Measurements from ENCODE around the gene PHKG1.
"Not testable (repeated sequence)": the region's sequence is repeated elsewhere in the genome, so short reads cannot be mapped to it uniquely, and the experiment has no call there.

The PHKG1 gene

DNA sequence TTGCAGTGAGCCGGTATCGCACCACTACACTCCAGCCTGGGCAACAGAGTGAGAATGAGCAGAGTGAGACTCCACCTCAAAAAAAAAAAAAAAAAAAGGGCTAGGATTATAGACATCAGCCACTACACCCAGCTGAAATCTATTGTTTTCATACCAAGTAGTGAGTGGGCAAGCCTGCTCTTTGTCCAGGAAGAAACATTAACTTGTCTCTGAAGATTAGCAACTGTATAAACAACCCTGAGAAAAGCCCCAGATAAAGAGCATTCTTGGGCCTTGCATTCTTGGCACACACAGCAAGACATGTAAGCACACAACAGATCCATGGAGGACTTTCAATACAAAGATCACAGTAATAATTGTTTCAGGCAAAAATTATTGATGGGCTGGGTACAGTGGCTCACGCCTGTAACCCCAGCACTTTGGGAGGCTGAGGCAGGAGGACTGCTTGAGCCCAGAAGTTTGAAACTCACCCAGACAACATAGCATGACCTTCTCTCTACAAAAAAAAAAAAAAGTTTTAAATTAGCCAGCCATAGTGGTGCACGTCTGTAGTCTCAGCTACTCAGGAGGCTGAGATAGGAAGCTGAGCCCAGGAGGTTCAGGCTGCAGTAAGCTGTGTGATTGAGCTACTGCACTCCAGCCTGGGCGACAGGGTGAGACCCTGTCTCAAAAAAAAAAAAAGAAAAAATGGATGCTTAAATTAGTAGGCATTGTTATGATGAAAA is 45.9 kb downstream of the PHKG1 start:
- Mint-ChIP-seq H3K36me3 (ENCODE audit: low read depth) (peaks cover 10% of the 10 kb centered on the region), H3K4me1 (peaks cover 26% of the 10 kb centered on the region), H3K4me3 (peak overlapping the region; percentile 37 to 64 (median 60)), H3K27ac (peak overlapping the region; percentile 99 to 100 (median 99)), H3K27me3 (ENCODE audit: low read depth) (no peaks in the 10 kb centered on the region), H3K9me3 (no peaks in the 10 kb centered on the region)
- TF ChIP-seq, protein P1, sequence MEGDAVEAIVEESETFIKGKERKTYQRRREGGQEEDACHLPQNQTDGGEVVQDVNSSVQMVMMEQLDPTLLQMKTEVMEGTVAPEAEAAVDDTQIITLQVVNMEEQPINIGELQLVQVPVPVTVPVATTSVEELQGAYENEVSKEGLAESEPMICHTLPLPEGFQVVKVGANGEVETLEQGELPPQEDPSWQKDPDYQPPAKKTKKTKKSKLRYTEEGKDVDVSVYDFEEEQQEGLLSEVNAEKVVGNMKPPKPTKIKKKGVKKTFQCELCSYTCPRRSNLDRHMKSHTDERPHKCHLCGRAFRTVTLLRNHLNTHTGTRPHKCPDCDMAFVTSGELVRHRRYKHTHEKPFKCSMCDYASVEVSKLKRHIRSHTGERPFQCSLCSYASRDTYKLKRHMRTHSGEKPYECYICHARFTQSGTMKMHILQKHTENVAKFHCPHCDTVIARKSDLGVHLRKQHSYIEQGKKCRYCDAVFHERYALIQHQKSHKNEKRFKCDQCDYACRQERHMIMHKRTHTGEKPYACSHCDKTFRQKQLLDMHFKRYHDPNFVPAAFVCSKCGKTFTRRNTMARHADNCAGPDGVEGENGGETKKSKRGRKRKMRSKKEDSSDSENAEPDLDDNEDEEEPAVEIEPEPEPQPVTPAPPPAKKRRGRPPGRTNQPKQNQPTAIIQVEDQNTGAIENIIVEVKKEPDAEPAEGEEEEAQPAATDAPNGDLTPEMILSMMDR (IDR thresholded peaks at IDR 0.05; ENCODE audit: unreplicated experiment in 3 of 3): no peak

DNA sequence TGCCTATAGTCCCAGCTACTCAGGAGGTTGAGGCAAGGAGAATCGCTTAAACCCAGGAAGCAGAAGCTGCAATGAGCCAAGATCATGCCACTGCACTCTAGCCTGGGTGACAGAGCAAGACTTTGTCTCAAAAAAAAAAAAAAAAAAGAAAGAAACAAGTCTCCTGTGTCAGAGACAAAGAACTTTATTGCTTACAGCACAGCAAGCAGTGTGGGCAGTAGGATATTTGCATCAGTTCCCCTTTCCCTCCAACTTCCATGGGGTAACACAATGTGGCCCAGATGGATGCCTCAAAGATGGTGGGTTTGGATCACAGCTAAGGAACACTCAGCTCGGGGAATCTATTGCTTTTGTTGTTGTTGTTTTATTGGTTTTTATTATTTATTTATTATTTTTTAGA is 47.0 kb downstream of the PHKG1 start:
- Mint-ChIP-seq H3K4me1 (peaks cover 21% of the 10 kb centered on the region), H3K36me3 (ENCODE audit: low read depth) (peaks cover 11% of the 10 kb centered on the region)
- H3K4me3 Mint-ChIP-seq; H3K9me3 Mint-ChIP-seq; H3K27me3 Mint-ChIP-seq (ENCODE audit: low read depth); H3K27ac Mint-ChIP-seq: not testable (repeated sequence)

DNA sequence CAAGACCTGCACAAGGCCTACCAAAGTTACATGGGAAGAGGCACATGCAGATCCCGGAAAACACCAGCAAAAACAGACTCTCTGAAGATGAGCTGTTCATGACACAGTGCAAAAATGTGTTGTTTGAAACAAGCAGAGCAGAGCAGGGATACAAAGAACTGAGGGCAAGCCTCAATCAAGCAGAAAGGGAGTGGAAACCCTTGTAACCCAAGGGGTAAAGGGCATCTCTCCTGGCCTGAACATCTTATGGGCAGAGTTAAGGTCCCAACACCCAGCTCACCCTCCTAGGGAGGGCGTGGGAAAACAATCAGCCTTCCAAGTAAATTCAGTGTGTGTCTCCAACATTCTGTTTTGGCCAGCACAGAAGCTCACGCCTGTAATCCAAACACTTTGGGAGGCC is 52.0 kb downstream of the PHKG1 start:
- TF ChIP-seq, protein P1 (IDR thresholded peaks at IDR 0.05; ENCODE audit: unreplicated experiment in 3 of 3): no peak
- peaks cover 16% of the 10 kb centered on the region for H3K36me3 Mint-ChIP-seq (ENCODE audit: low read depth)

DNA sequence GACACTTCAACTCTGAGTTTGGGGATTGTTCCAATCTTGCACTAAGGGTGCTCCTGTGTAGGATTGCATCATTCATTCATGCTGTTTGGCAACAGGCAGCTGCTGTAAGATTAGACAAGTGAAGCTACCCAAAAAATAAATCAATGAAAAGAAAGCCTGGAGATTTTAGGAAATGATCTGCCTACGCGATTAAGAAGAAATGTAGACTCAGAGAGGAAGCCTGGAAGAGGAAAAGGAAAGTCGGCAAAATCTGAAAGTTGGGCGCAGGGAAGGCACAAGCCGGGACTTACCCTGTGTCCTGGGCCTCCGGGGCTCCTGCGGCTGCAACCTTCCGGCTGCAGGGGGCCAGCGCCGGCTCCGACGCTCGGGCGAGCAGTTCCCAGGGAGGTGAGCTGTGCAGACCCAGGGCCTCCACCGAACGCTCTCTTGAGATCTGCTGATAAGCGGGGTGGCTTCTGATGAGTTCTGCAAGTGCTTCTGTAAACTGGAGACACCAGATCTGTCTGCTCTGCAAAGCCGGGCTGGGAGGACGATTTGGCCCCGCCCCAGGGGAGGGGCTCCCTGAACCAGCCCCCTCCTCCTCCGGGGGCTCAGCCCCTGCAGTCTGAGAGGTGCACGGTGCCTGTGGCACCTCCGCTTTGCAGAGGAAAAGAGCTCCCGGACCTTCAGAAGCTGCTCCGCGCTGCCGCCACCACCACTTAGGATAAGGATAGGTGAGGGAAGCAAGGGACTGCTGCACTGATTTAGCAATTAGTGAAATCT is 58.9 kb downstream of the PHKG1 start:
- Mint-ChIP-seq H3K4me3 (peak overlapping the region; percentile 82 to 89 (median 87)), H3K36me3 (ENCODE audit: low read depth) (peaks cover 18% of the 10 kb centered on the region), H3K9me3 (no peaks in the 10 kb centered on the region), H3K27ac (peak overlapping the region in 2 of 3 experiments; percentile 34 to 48), H3K4me1 (peaks cover 11% of the 10 kb centered on the region), H3K27me3 (ENCODE audit: low read depth) (no peaks in the 10 kb centered on the region)
- TF ChIP-seq, protein P1 (IDR thresholded peaks at IDR 0.05; ENCODE audit: unreplicated experiment in 3 of 3): peak; percentile 29 to 40 (median 30)

More for the DNA sequence above, 52.0 kb downstream of the PHKG1 start:
- peak overlapping the region in 1 of 3 experiments; percentile 20 for H3K27ac Mint-ChIP-seq
- H3K4me3 Mint-ChIP-seq: no peak overlapping the region
- H3K4me1 Mint-ChIP-seq: no peaks in the 10 kb centered on the region
- no peaks in the 10 kb centered on the region for H3K9me3 Mint-ChIP-seq
- H3K27me3 Mint-ChIP-seq (ENCODE audit: low read depth): no peaks in the 10 kb centered on the region

DNA sequence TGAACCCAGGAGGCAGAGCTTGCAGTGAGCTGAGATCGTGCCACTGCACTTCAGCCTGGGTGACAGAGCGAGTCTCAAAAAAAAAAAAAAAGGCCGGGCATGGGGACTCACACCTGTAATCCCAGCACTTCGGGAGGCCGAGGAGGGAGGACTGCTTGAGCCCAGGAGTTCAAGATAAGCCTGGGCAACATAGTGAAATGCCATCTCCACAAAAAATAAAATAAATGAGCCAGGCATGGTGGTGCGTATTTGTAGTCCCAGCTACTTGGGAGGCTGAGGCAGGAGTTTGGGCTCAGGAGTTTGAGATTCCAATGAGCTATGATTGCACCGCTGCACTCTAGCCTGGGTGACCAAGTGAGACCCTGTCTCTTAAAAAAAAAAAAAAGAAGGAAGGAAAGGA is 60.2 kb downstream of the PHKG1 start:
- H3K27me3 Mint-ChIP-seq (ENCODE audit: low read depth); H3K27ac Mint-ChIP-seq; H3K9me3 Mint-ChIP-seq: not testable (repeated sequence)
- H3K4me3 Mint-ChIP-seq: peak overlapping the region; percentile 24 to 69 (median 68)
- H3K4me1 Mint-ChIP-seq: peaks cover 11% of the 10 kb centered on the region
- H3K36me3 Mint-ChIP-seq (ENCODE audit: low read depth): peaks cover 21% of the 10 kb centered on the region

DNA sequence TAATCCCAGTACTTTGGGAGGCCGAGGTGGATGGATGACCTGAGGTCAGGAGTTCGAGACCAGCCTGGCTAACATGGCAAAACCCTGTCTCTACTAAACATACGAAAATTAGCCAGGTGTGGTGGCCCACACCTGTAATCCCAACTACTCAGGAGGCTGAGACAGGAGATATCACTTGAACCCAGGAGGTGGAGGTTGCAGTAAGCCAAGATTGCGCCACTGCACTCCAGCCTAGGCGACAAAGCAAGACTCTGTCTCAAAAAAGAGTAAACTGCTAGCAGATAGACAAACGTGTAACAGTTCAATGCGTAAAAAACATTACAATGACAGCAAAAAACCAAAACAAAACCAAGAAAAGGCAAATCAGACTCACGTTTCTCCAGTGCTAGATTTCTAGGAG is 61.2 kb downstream of the PHKG1 start:
- peaks cover 28% of the 10 kb centered on the region for H3K36me3 Mint-ChIP-seq (ENCODE audit: low read depth)
- not testable (repeated sequence) for H3K27me3 Mint-ChIP-seq (ENCODE audit: low read depth); H3K9me3 Mint-ChIP-seq; H3K27ac Mint-ChIP-seq
- H3K4me1 Mint-ChIP-seq: peaks cover 11% of the 10 kb centered on the region
- peak overlapping the region; percentile 31 to 69 (median 62) for H3K4me3 Mint-ChIP-seq

DNA sequence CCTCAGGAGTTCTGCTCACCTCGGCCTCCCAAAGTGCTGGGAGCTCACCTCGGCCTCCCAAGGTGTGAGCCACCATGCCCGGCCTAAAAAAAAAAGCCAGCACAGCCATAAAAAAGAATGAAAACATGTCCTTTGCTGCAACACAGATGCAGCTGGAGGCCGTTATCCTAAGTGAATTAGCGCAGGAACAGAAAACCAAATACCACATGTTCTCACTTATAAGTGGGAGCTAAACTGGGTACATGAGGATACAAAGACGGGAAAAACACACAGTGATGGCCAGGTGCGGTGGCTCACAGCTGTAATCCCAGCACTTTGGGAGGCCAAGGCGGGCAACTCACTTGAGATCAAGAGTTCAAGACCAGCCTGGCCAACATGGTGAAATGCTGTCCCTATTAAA is 62.4 kb downstream of the PHKG1 start:
- H3K27ac Mint-ChIP-seq: no peak overlapping the region
- H3K27me3 Mint-ChIP-seq (ENCODE audit: low read depth): no peaks in the 10 kb centered on the region
- no peak overlapping the region for H3K4me3 Mint-ChIP-seq
- H3K9me3 Mint-ChIP-seq: no peaks in the 10 kb centered on the region
- TF ChIP-seq, protein P1 (IDR thresholded peaks at IDR 0.05; ENCODE audit: unreplicated experiment in 3 of 3): no peak
- H3K36me3 Mint-ChIP-seq (ENCODE audit: low read depth): peaks cover 34% of the 10 kb centered on the region
- H3K4me1 Mint-ChIP-seq: peaks cover 11% of the 10 kb centered on the region

All from nephron (organoid).